Measurements from ENCODE around the gene RAPSN.

The RAPSN gene

DNA sequence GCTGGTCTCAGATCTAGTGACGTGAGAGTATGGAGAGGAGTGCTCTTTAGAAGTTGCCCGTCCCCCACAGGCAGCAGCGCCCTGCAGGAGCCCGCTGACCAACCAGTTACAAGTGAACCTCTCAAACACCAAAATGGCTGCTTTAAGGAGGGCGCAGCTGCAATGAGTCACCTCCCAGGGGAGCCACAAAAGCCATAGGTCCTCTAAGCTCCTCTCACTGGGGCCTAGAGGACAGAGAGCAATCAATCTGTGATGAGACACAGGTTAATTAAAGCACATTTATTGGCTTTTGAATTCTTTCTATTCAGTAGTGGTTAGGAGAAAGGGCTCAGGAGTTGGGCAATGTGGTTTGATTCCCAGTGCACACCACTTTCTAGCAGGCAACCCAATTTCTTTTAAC, 15.5 kb upstream of the RAPSN start:
- no peak for DNase-seq

DNA sequence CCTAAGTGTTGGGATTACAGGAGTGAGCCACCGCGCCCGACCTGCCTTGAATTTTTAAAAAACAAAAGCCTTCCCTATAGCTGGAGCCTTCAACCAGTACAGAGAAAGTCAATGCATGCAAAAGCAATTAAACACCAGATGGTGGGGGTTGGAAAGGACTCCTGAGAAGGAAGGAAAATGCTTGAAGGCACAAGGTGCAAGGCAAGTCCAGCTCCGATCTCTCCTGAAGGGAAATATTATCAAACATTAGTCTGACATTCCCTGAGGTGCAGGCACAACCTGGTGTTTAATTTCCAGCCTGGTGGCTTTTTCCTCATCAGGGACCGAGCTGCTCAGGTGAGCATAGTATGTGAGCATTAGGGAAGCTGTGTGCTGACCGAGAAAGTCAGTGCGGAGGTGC, 12.9 kb upstream of the RAPSN start:
- DNase-seq = no peak

DNA sequence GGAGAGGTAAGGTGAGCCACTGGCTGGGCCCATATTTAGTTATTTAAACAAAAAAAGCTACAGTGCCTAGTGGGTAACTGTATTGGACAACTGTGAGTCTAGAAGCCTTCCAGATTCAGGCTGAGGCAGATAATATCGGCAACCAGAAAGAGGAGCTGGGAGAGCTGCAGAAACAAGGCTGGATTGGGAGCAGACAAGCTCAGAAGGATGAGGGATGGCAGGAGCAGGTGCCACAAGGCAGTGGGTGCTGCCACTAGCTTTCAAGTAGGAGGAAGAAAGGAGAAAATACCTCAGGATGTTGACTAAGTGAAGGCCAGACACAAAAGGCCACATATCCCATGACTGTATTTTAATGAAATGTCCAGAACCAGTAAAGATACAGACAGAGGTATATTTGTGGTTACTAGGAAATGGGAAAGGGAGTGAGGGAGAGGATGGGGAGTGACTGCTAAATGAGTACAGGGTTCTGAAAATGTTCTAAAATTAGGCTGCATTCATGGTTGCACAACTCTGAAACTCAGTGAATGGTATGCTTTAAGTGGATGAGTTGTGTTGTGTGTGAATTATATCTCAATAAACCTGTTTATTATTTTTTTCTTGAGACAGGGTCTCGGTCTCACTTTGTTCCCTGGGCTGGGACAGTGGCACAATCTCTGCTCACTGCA, 11.8 kb upstream of the RAPSN start:
- no peak for DNase-seq

DNA sequence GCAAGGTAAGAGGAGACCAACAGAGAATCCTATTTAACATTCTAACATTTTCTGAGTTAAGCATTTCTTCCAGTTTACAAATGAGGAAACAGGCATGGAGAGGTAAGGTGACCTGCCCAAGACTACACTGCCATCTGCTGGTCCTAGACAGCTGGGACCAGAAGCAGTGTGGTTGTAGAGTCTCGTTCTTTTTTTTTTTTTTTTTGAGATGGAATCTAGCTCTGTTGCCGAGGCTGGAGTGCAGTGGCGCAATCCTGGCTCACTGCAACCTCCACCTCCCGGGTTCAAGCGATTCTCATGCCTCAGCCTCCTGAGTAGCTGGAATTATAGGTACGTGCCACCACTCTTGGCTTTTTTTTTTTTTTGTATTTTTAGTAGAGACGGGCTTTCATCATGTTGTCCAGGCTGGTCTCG, 5.3 kb upstream of the RAPSN start:
- peak; percentile 83 for DNase-seq

DNA sequence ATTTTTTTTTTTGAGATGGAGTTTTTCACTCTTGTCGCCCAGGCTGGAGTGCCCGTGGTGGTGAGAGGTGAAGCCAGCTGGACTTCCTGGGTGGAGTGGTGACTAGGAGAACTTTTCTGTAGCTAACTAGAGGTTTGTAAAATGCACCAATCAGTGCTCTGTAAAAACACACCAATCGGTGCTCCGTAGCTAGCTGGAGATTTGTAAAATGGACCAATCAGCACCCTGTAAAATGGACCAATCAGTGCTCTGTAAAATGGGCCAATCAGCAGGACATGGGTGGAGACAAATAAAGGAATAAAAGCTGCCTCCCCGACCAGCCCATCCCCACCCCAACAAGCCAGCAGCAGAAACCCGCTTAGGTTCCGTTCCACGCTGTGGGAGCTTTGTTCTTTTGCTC, 4.4 kb upstream of the RAPSN start:
- no peak for DNase-seq

DNA sequence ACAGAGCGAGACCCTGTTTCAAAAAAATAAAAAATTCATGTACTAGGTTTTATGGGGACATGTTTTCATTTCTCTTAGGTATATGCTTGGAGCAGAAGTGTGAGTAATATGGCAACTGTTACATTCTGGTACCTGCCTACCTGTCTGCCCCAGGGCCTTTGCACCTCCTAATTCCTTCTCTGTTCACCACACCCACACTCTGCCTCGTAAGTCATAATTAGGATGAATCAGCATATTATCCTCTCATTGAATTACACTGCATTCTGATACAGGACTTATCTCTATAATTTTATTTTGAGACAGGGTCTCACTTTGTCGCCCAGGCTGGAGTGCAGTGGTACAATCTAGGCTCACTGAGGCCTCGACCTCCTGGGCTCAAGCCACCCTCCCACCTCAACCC, 3.1 kb upstream of the RAPSN start:
- DNase-seq = no peak

DNA sequence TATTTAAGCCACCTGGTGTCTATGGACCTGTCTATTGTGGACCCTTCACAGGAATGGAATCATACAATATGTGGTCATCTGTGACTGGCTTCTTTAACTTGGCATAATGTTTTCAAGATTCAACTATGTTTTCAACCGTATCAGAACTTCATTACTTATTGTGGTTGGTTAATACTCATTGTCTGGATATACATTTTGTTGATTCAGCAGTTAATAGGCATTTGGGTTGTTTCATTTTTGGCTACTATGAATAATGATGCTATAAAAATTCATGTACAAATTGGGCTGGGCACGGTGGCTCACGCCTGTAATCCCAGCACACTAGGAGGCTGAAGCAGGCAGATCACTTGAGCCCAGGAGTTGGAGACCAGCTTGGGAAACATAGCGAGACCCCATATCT, 2.5 kb upstream of the RAPSN start:
- DNase-seq = no peak

DNA sequence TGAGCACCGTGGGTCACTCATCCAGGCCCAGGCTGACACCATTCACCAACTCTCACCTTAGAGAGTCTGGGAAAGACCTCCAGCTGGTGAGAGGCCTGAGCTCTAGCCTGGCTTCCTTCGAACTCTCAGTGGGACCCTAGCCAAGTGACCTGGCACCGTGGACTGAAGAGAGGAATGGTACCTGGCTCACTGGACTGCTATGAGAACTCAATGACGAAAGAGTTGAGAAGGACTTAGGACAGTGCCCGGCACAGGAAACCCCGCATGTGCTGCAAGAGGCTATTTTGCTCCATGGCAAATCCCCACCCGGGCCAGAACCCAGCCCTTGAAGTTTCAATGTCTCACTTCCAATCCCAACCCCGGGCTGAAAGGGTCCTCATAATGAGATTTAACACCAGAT, 605 bp upstream of the RAPSN start:
- no peak for DNase-seq

DNA sequence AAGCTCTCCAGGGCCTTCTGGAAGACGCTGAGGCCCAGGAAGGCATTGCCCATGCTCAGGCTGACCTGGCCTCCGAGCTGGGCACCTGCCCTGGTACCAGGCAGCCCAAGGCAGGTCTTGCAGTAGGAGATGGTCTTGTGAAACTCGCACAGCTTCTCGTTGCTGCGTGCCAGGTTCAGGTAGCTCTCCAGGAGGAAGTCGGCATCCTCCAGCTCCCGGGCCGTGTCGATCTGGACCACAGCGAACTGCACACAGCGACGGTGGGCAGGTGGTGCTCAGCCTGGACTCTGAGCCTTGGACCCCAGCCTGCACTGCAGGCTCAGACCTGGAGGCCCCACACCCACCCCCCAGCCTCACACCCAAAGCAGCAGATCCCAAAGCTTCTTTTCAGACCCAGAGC, 1.0 kb downstream of the RAPSN start:
- DNase-seq = no peak

DNA sequence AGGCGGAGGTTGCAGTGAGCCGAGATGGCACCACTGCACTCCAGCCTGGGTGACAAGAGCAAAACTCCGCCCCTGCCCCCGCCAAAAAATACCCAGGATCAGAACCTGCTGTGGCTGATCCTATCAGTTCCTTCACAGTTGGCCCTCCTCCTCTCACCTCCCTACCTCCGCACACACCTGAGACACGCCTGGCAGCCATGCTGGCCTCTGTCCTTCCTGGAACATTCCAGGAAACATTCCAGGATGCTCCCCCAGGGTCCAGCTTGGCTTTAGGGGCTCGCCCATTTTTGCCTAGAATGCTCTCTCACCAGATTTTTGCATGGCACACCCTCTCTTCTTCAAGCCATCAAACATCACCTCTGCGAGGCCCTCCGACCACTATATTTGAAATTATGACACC, 2.1 kb downstream of the RAPSN start:
- DNase-seq = no peak

GRCh38 chr11:47445840-47446239, 3.1 kb downstream of the RAPSN start:
- no peak for DNase-seq

DNA sequence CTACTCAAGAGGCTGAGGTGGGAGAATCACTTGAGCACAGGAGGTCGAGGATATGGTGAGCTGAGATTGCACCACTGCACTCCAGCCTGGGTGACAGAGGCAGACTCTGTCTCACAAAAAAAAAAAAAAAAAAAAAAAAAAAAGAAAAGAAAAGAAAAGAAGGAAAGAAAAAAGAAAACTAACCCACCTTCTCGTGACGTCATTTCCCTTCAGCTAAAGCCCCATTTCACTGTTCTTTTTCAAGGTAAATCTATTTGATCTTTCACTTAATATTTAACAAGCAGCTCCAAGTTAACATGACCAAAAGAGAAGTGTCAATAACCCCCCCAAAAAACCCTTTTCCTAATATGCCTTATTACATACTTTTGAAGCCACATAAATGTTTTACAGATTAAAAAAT, 5.1 kb downstream of the RAPSN start:
- no peak for DNase-seq

- DNase-seq = no peak
Measured at GRCh38 chr11:47443028-47443700, 5.8 kb downstream of the RAPSN start.

DNA sequence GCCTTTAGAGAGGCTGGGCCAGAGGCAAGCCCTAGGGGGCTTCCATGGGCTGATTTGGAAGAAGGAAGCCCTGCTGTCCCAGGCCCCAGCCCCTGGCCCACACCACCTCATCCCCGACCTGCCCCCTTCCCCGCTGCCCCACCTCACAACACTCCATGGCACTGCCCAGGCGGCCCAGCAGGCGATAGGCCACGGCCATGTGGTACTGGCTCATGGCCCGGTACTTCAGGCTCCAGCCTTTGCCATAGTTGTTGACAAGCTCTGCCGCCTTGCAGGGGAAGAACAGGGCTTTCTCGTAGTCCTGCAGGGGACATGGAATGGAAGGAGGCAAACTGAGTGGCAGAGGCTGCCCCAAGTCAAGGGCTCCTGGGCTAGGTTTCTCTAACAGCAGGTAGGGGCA, 6.4 kb downstream of the RAPSN start:
- DNase-seq = no peak

DNA sequence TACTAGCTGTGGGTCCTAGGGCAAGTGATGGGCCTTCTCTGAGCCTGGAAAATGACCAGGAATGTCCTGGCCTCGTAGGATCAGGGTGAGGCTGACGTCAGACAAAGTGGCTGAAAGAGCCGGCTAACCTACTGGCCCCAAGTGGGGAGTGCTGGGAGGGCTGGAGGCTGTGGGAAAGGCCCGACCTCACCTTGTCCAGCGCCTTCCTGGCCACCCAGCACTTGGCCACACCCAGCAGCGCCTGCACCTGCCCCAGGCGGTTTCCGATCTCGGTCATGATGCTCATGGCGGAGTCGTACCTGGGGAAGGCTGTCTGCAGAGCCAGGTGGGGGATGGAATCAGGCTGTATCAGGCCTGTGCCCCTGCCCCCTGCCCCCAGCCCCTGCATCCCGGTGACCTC, 7.5 kb downstream of the RAPSN start:
- DNase-seq = no peak

GRCh38 chr11:47440054-47440476, 8.9 kb downstream of the RAPSN start:
- DNase-seq = no peak

- no peak for DNase-seq
Measured at GRCh38 chr11:47438721-47439120, 10.2 kb downstream of the RAPSN start.

GRCh38 chr11:47437746-47438418, 11.1 kb downstream of the RAPSN start:
- DNase-seq = no peak

DNA sequence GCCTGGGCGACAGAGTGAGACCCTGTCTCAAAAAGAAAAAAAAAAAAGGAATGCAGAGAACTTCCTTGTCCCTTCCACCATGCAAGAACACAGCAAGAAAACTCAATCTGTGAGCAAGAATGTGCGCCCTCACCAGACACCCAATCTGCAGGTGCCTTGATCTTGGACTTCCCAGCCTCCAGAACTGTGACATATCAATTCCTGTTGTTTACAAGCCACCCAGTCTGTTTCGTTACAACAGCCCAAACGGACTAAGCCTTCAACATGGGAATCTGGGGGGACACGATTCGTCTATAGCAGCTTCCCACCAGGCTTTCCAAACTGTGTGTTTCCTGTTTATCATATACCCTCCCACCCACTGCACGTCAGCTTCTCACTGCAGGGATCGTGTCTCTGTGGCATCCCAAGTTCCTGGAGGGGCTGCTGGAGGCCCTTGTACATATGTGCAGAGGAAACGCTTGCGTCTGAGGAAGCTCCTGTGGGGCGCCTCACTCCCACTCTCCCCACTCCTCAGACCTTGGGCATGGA, 11.7 kb downstream of the RAPSN start:
- no peak for DNase-seq

GRCh38 chr11:47436726-47437125, 12.2 kb downstream of the RAPSN start:
- DNase-seq = no peak

- DNase-seq = no peak
Measured at GRCh38 chr11:47435687-47436086, 13.2 kb downstream of the RAPSN start.

DNA sequence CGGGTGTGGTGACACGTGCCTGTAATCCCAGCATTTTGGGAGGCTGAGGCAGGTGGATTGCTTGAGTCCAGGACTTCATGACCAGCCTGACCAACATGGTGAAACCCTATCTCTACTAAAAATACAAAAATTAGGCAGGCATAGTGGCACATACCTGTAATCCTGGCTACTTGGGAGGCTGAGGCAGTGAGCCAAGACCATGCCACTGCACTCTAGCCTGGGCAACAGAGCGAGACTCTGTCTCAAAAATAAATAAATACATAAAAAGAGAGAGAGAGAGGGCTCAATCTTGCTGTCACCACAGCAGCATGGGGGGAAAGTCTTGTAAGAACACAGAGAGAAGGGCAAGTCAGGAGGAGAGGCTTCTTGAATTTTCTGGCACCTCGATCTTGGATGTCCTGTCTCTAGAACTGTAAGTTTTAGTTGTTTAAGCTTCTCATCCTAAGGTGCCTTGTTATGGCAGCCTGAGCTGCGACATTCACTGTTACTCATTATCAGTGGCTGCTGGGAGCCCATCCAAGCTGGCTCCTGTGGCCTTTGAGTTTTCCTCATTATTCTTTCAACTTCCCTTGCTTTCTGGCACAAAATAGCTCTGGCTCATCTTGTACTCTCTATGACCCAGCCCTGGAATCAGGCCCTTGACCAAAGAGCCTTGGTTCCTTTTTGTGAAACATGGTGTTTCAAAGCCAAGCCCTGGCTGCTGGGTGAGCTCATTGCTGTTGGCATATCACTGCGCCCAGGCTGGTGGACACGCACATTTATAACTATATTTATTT, 14.7 kb downstream of the RAPSN start:
- DNase-seq = peak; percentile 32

DNA sequence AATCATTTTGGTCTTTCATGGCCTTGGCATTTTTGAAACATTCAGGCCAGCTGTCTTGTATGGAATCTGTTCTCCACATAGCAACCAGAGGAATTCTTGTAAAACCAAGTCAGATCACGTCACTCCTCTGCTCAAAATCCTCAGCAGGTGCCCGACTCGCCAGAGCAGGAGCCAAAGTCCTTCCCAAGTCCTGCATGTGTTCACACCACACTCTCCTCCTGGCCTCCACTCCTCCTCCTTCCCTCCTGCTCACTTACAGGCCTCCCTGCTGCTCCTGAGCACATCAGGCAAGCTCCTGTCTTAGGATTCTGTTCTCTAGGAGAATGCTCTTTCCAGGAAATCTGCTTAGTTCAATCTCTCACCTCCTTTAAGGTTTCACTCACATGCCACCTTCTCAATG, 15.8 kb downstream of the RAPSN start:
- DNase-seq = no peak

Measured in fibroblast of skin of abdomen (primary cell).